ENCODE data around the gene HINT3.
"Not testable (repeated sequence)": the region's sequence is repeated elsewhere in the genome, so short reads cannot be mapped to it uniquely, and the experiment has no call there.

DNA sequence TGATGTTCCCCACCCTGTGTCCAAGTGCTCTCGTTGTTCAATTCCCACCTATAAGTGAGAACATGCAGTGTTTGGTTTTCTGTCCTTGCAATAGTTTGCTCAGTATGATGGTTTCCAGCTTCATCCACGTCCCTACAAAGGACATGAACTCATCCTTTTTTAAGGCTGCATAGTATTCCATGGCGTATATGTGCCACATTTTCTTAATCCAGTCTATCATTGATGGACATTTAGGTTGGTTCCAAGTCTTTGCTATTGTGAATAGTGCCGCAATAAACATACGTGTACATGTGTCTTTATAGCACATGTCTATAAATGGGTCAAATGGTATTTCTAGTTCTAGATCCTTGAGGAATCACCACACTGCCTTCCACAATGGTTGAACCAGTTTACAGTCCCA, 21.1 kb upstream of the HINT3 start:
- TF ChIP-seq CTCF, POLR2A (IDR thresholded peaks at IDR 0.05): not testable (repeated sequence)
